HG03159 (cell line): ENCODE data around the gene NLGN1.

Experiments
- ATAC-seq: cut with Tn5 transposase; IDR thresholded peaks from one replicate; pipeline ENCODE4 v1.9.1; 2021; ENCODE audit warnings: mild to moderate bottlenecking, moderate library complexity; ENCODE audit not compliant: unreplicated experiment

Gene NLGN1

GRCh38 chr3:173703771-173704170, 306.2 kb downstream of the NLGN1 start:
- ATAC-seq: no peak

GRCh38 chr3:173706630-173707029, 309.1 kb downstream of the NLGN1 start:
- no peak for ATAC-seq

GRCh38 chr3:173708191-173708590, 310.6 kb downstream of the NLGN1 start:
- ATAC-seq: no peak

GRCh38 chr3:173709026-173709425, 311.5 kb downstream of the NLGN1 start:
- ATAC-seq: no peak

- no peak for ATAC-seq
These were observed 314.1 kb downstream of the NLGN1 start for GRCh38 chr3:173711619-173712018.

GRCh38 chr3:173719585-173719984, 322.0 kb downstream of the NLGN1 start:
- no peak for ATAC-seq

- ATAC-seq: no peak
These were observed 328.0 kb downstream of the NLGN1 start for GRCh38 chr3:173725507-173725906.

GRCh38 chr3:173730391-173730790, 332.8 kb downstream of the NLGN1 start:
- ATAC-seq: no peak

- no peak for ATAC-seq
These were observed 334.7 kb downstream of the NLGN1 start for GRCh38 chr3:173732237-173732636.

GRCh38 chr3:173733029-173733652, 335.6 kb downstream of the NLGN1 start:
- no peak for ATAC-seq

- ATAC-seq: no peak
These were observed 336.9 kb downstream of the NLGN1 start for GRCh38 chr3:173734473-173734872.

- ATAC-seq: no peak
These were observed 337.4 kb downstream of the NLGN1 start for GRCh38 chr3:173734895-173735294.

GRCh38 chr3:173735841-173736240, 338.3 kb downstream of the NLGN1 start:
- no peak for ATAC-seq

GRCh38 chr3:173737167-173737808, 339.7 kb downstream of the NLGN1 start:
- ATAC-seq: no peak

- ATAC-seq: no peak
These were observed 342.2 kb downstream of the NLGN1 start for GRCh38 chr3:173739726-173740125.

- no peak for ATAC-seq
These were observed 344.9 kb downstream of the NLGN1 start for GRCh38 chr3:173742491-173742890.

- no peak for ATAC-seq
These were observed 345.6 kb downstream of the NLGN1 start for GRCh38 chr3:173743111-173743510.

- no peak for ATAC-seq
These were observed 346.0 kb downstream of the NLGN1 start for GRCh38 chr3:173743516-173743915.

- no peak for ATAC-seq
These were observed 346.9 kb downstream of the NLGN1 start for GRCh38 chr3:173744479-173744878.

- ATAC-seq: no peak
These were observed 347.4 kb downstream of the NLGN1 start for GRCh38 chr3:173744895-173745294.

GRCh38 chr3:173745952-173746682, 348.6 kb downstream of the NLGN1 start:
- no peak for ATAC-seq

GRCh38 chr3:173747427-173747826, 349.9 kb downstream of the NLGN1 start:
- no peak for ATAC-seq
